HCT116 (cell line): ENCODE measurements around the gene UGT1A9. TPM values are rescaled to one million over a fixed set of nuclear protein-coding genes. Genes with fewer than 3 reads are reported as not detected.

Experiments used
- ATAC-seq: fragments of 200-7000 bp; cut with Tn5 transposase; 2 replicates; pipeline ENCODE4 v1.9.1; 2020; ENCODE audit warnings: mild to moderate bottlenecking, moderate library complexity
- BruUV-seq: library from RNA; stranded (reverse); fragments of 400-500 nt; replicated peaks from 2 replicates; lab custom pipeline; 2021; lab: Mats Ljungman, UMichigan
- CTCF ChIA-PET: fragments of 300-600 bp; sonication (Branson Sonifier 250); formaldehyde crosslinking; loops from one replicate; lab custom pipeline; 2021; ENCODE audit warnings: antibody characterized with exemption; lab: Charles Lee
- POLR2A ChIA-PET: fragments of 300-600, 350-600 bp; sonication (Branson Sonifier 250); formaldehyde crosslinking; loops from one replicate; lab custom pipeline; 2021; ENCODE audit warnings: antibody characterized with exemption; lab: Charles Lee
- RAD21 ChIA-PET, 2 experiments: fragments of 300-600 bp; sonication (Branson Sonifier 250); formaldehyde crosslinking; loops; one replicate each; lab custom pipeline; 2023; ENCODE audit warnings: low total read pairs in 2 of 2; ENCODE audit not compliant: uncharacterized antibody in 2 of 2, unreplicated experiment in 2 of 2, low non-redundant PET in 1 of 2; lab: Charles Lee
- DNase-seq: peaks from one replicate; pipeline ENCODE4 v3.0.0-alpha.2; 2010; ENCODE audit warnings: low read depth, low spot score
- H2AFZ ChIP-seq: fragments of 200-600 bp; shearing (Covaris generic), sonication (generic); 2 replicates; pipeline ENCODE4 v1.6.1; 2017; ENCODE audit warnings: low read depth, mixed run types, mixed read lengths, antibody characterized with exemption, low read length; ENCODE audit not compliant: poor library complexity, severe bottlenecking
- H3K27ac ChIP-seq: 2 replicates; pipeline ENCODE4 v1.5.1; 2012; ENCODE audit warnings: low read depth, low read length
- H3K27me3 ChIP-seq: fragments of 200-600 bp; sonication (generic); 2 replicates; pipeline ENCODE4 v1.6.1; 2016; ENCODE audit warnings: mixed run types, low read length, mixed read lengths; ENCODE audit not compliant: insufficient read depth
- H3K36me3 ChIP-seq, 2 experiments: fragments of 200-500 bp in 1 of 2; fragments of 200-600 bp in 1 of 2; sonication (Bioruptor generic) in 1 of 2; sonication (generic) in 1 of 2; 2 replicates each; pipeline versions ENCODE4 v1.5.1 to v1.6.1; 2014 to 2016; ENCODE audit warnings: low read length in 2 of 2, inconsistent platforms in 1 of 2, mixed read lengths in 1 of 2, mixed run types in 1 of 2; ENCODE audit not compliant: insufficient read depth in 2 of 2, control insufficient read depth in 1 of 2
- H3K4me1 ChIP-seq, 2 experiments: fragments of 200-600 bp in 1 of 2; sonication (generic) in 1 of 2; 2 replicates each; pipeline versions ENCODE4 v1.5.1 to v1.6.1; 2012 to 2017; ENCODE audit warnings: low read length in 2 of 2, inconsistent platforms in 1 of 2, mild to moderate bottlenecking in 1 of 2, mixed read lengths in 1 of 2, mixed run types in 1 of 2, moderate library complexity in 1 of 2; ENCODE audit not compliant: insufficient read depth in 2 of 2, control insufficient read depth in 1 of 2
- H3K4me2 ChIP-seq: fragments of 200-600 bp; sonication (generic); 2 replicates; pipeline ENCODE4 v1.6.1; 2017; ENCODE audit warnings: mixed run types, low read length, mixed read lengths
- H3K4me3 ChIP-seq, 2 experiments: fragments of 200-600 bp in 1 of 2; sonication (generic) in 1 of 2; replicated peaks in 1 of 2; 2 replicates each; pipeline ENCODE4 v1.5.1; 2011 to 2016; ENCODE audit warnings: low read length in 2 of 2, control low read depth in 1 of 2, low read depth in 1 of 2, mild to moderate bottlenecking in 1 of 2, mixed read lengths in 1 of 2, mixed run types in 1 of 2
- H3K79me2 ChIP-seq: fragments of 200-600 bp; sonication (generic); 2 replicates; pipeline ENCODE4 v1.6.1; 2017; ENCODE audit warnings: mild to moderate bottlenecking, mixed run types, low read length, moderate library complexity, mixed read lengths; ENCODE audit not compliant: insufficient read depth
- H3K9ac ChIP-seq: fragments of 200-600 bp; sonication (generic); 2 replicates; pipeline ENCODE4 v1.6.1; 2016; ENCODE audit warnings: low read length, mixed read lengths
- H3K9me2 ChIP-seq: fragments of 200-600 bp; sonication (generic), shearing (Covaris generic); 2 replicates; pipeline ENCODE4 v1.6.1; 2017; ENCODE audit warnings: mixed run types, mild to moderate bottlenecking, moderate library complexity; ENCODE audit not compliant: insufficient read depth
- H3K9me3 ChIP-seq, 2 experiments: fragments of 200-500 bp in 1 of 2; fragments of 200-600 bp in 1 of 2; sonication (Bioruptor generic) in 1 of 2; sonication (generic) in 1 of 2; 2 replicates each; pipeline ENCODE4 v1.6.1; 2014 to 2017; ENCODE audit warnings: low read length in 2 of 2, mixed read lengths in 2 of 2, inconsistent platforms in 1 of 2, low read depth in 1 of 2, mild to moderate bottlenecking in 1 of 2, mixed run types in 1 of 2, moderate library complexity in 1 of 2; ENCODE audit not compliant: control insufficient read depth in 1 of 2, insufficient read depth in 1 of 2
- H4K20me1 ChIP-seq: fragments of 200-600 bp; sonication (generic), shearing (Covaris generic); 2 replicates; pipeline ENCODE4 v1.6.1; 2017; ENCODE audit warnings: mixed run types, mild to moderate bottlenecking, moderate library complexity; ENCODE audit not compliant: insufficient read depth
- EGR1 ChIP-seq: IDR thresholded peaks from 2 replicates; pipeline ENCODE4 v1.6.1; 2012; ENCODE audit warnings: low read depth
- ELF1 ChIP-seq: IDR thresholded peaks from 2 replicates; pipeline ENCODE4 v1.6.1; 2012; ENCODE audit warnings: low read depth, borderline replicate concordance
- FOSL1 ChIP-seq: IDR thresholded peaks from 2 replicates; pipeline ENCODE4 v1.6.1; 2012; ENCODE audit warnings: low read depth
- POLR2A ChIP-seq: IDR thresholded peaks from 2 replicates; pipeline ENCODE4 v1.7.0; 2011; ENCODE audit warnings: borderline replicate concordance; ENCODE audit not compliant: insufficient read depth, insufficient read length; ENCODE audit errors: extremely low read depth
- POLR2AphosphoS5 ChIP-seq: IDR thresholded peaks from 2 replicates; pipeline ENCODE4 v1.6.1; 2011; ENCODE audit warnings: mild to moderate bottlenecking, low read depth, low read length, moderate library complexity
- RAD21 ChIP-seq: IDR thresholded peaks from 2 replicates; pipeline ENCODE4 v1.6.1; 2012; ENCODE audit warnings: low read depth, mild to moderate bottlenecking
- TCF7L2 ChIP-seq: IDR thresholded peaks from 2 replicates; pipeline ENCODE4 v1.7.0; 2011; ENCODE audit warnings: borderline replicate concordance, inconsistent platforms; ENCODE audit not compliant: insufficient read depth, insufficient read length; ENCODE audit errors: extremely low read depth
- intact Hi-C: fragments of 100-400 bp; cut with micrococcal nuclease; formaldehyde crosslinking; loops from 2 replicates; pipeline ENCODE4 v1.10.0; 2022
- total RNA-seq: library from RNA; stranded (reverse); gene quantifications from one replicate; pipeline ENCODE4 v1.2.1, GENCODE V29; 2021; ENCODE audit not compliant: unreplicated experiment
- TF ChIP-seq, protein P1 (sequence below), 3 experiments: fragments of 200-600 bp in 1 of 3; sonication (generic) in 1 of 3; IDR thresholded peaks in 2 of 3; conservative IDR thresholded peaks in 1 of 3; 2 replicates each; pipeline ENCODE4 v1.5.1; 2012 to 2017; ENCODE audit warnings: low read depth in 2 of 3, low read length in 2 of 3, antibody characterized with exemption in 1 of 3, borderline replicate concordance in 1 of 3, control low read depth in 1 of 3, mild to moderate bottlenecking in 1 of 3, mixed read lengths in 1 of 3, mixed run types in 1 of 3, moderate library complexity in 1 of 3; ENCODE audit not compliant: insufficient read depth in 1 of 3

The UGT1A9 gene
- total RNA-seq, 1 experiment from 2014 or later, result not detected

DNA sequence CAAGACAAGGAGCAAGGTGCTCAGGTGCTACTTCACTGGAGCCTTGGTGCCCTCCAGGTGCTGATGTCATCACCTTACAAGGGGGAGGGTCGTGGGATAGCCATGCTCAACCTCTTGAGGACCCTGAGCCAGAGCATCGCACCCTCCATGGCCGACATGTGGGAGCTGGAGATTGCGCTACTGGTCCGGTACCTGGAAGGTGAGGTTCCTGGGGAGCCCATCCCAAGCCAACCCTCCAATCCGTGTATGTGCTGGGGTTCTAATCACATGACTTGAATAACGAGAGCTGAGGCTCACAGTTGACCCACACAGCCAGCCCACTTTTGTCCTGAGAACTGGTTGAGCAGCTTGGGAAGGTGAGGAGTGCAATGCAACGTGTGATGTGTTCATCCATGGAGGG lies 132.3 kb downstream of the UGT1A9 start:
- Histone ChIP-seq H3K9me2 (no peaks in the 10 kb centered on the region), H3K9ac (no peak overlapping the region), H3K27ac (no peak overlapping the region), H3K4me3 (no peak overlapping the region), H3K4me2 (no peak overlapping the region), H3K4me1 (peaks cover 5 to 9% of the 10 kb centered on the region in 2 experiments; a peak in 3 of 4 replicates), H3K36me3 (no peaks in the 10 kb centered on the region)
- RAD21 ChIA-PET, result no interaction called here
- no peak for DNase-seq
- BruUV-seq, result no TSS peak
- no peak for ATAC-seq
- CTCF ChIA-PET, result no interaction called here
- TF ChIP-seq FOSL1, result no peak
- TF ChIP-seq, protein P1, sequence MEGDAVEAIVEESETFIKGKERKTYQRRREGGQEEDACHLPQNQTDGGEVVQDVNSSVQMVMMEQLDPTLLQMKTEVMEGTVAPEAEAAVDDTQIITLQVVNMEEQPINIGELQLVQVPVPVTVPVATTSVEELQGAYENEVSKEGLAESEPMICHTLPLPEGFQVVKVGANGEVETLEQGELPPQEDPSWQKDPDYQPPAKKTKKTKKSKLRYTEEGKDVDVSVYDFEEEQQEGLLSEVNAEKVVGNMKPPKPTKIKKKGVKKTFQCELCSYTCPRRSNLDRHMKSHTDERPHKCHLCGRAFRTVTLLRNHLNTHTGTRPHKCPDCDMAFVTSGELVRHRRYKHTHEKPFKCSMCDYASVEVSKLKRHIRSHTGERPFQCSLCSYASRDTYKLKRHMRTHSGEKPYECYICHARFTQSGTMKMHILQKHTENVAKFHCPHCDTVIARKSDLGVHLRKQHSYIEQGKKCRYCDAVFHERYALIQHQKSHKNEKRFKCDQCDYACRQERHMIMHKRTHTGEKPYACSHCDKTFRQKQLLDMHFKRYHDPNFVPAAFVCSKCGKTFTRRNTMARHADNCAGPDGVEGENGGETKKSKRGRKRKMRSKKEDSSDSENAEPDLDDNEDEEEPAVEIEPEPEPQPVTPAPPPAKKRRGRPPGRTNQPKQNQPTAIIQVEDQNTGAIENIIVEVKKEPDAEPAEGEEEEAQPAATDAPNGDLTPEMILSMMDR (IDR thresholded peaks at IDR 0.05 in 2 of 3, conservative IDR thresholded peaks at IDR 0.05 in 1 of 3; ENCODE audit: borderline replicate concordance in 1 of 3, insufficient read depth in 1 of 3, low read depth in 2 of 3, low read length in 2 of 3), result no peak
- TF ChIP-seq EGR1, result no peak
- no peak for TF ChIP-seq POLR2A
- TF ChIP-seq TCF7L2, result no peak
- no peak for TF ChIP-seq POLR2AphosphoS5
- no peak for TF ChIP-seq ELF1
- TF ChIP-seq RAD21, result no peak
- TF ChIP-seq, all 23 proteins: peak for 0
- no peak overlapping the region for H2AFZ ChIP-seq
- no peaks in the 10 kb centered on the region; the same call in 1 of the 2 replicates for H3K27me3 ChIP-seq
- POLR2A ChIA-PET, result no interaction called here
- H3K79me2 ChIP-seq, result no peaks in the 10 kb centered on the region
- H3K9me3 ChIP-seq, result no peaks in the 10 kb centered on the region
- no peaks in the 10 kb centered on the region for H4K20me1 ChIP-seq
- intact Hi-C loops, result no loop called here
